ENCODE measurements around the gene CTNNA3. TPM values are rescaled to one million over a fixed set of nuclear protein-coding genes. Genes with fewer than 3 reads are reported as not detected.

Gene CTNNA3
- polyA plus RNA-seq, 1 donor from 2014 or later: 0.14 TPM

- Histone ChIP-seq H3K4me2 (ENCODE audit: low read length) (no peak overlapping the region), H2AFZ (ENCODE audit: low read depth, low read length) (no peak overlapping the region), H3F3A (ENCODE audit: insufficient read depth, low read length, poor library complexity, severe bottlenecking) (no peaks in the 10 kb centered on the region), H3K9me2 (ENCODE audit: insufficient read depth, low read length) (no peaks in the 10 kb centered on the region), H3K4me3 (ENCODE audit: low read length) (no peak overlapping the region), H3K27me3 (ENCODE audit: insufficient read depth, low read depth, low read length) (no peaks in the 10 kb centered on the region), H3K9me3 (ENCODE audit: low read length) (no peaks in the 10 kb centered on the region), H4K20me1 (ENCODE audit: insufficient read depth) (no peaks in the 10 kb centered on the region), H3K9ac (ENCODE audit: low read length) (no peak overlapping the region), H3K79me2 (replicated peaks; ENCODE audit: insufficient read depth, low read length) (no peaks in the 10 kb centered on the region), H3K27ac (ENCODE audit: low read length) (no peak overlapping the region), H3K36me3 (ENCODE audit: insufficient read depth, low read length) (no peaks in the 10 kb centered on the region)
- TF ChIP-seq EP300 (conservative IDR thresholded peaks at IDR 0.05; ENCODE audit: poor library complexity, severe bottlenecking) (no peak), CTCF (IDR thresholded peaks at IDR 0.05; ENCODE audit: poor library complexity, severe bottlenecking) (no peak), POLR2AphosphoS5 (IDR thresholded peaks at IDR 0.05) (no peak), SMC3 (conservative IDR thresholded peaks at IDR 0.05; ENCODE audit: poor library complexity) (no peak), RAD21 (conservative IDR thresholded peaks at IDR 0.05) (no peak), EZH2 (IDR thresholded peaks at IDR 0.05; ENCODE audit: borderline replicate concordance, insufficient read depth, low read length, poor library complexity, severe bottlenecking) (no peak), REST (IDR thresholded peaks at IDR 0.05; ENCODE audit: borderline replicate concordance) (no peak), TAF1 (IDR thresholded peaks at IDR 0.05; ENCODE audit: low read depth) (no peak), MXI1 (conservative IDR thresholded peaks at IDR 0.05; ENCODE audit: poor library complexity, severe bottlenecking) (no peak)
These were observed 1831.5 kb downstream of the CTNNA3 start for GRCh38 chr10:65864529-65864928.

GRCh38 chr10:65864036-65864435 is 1832.0 kb downstream of the CTNNA3 start:
- TF ChIP-seq EZH2 (IDR thresholded peaks at IDR 0.05; ENCODE audit: borderline replicate concordance, insufficient read depth, low read length, poor library complexity, severe bottlenecking) (no peak), SMC3 (conservative IDR thresholded peaks at IDR 0.05; ENCODE audit: poor library complexity) (no peak), RAD21 (conservative IDR thresholded peaks at IDR 0.05) (no peak), MXI1 (conservative IDR thresholded peaks at IDR 0.05; ENCODE audit: poor library complexity, severe bottlenecking) (no peak), TAF1 (IDR thresholded peaks at IDR 0.05; ENCODE audit: low read depth) (no peak), POLR2AphosphoS5 (IDR thresholded peaks at IDR 0.05) (no peak), REST (IDR thresholded peaks at IDR 0.05; ENCODE audit: borderline replicate concordance) (no peak), EP300 (conservative IDR thresholded peaks at IDR 0.05; ENCODE audit: poor library complexity, severe bottlenecking) (no peak), CTCF (IDR thresholded peaks at IDR 0.05; ENCODE audit: poor library complexity, severe bottlenecking) (no peak)
- Histone ChIP-seq H3K36me3 (ENCODE audit: insufficient read depth, low read length) (no peaks in the 10 kb centered on the region), H3K4me2 (ENCODE audit: low read length) (no peak overlapping the region), H3K27ac (ENCODE audit: low read length) (no peak overlapping the region), H3K4me3 (ENCODE audit: low read length) (no peak overlapping the region), H2AFZ (ENCODE audit: low read depth, low read length) (no peak overlapping the region), H3K9me3 (ENCODE audit: low read length) (no peaks in the 10 kb centered on the region), H3F3A (ENCODE audit: insufficient read depth, low read length, poor library complexity, severe bottlenecking) (no peaks in the 10 kb centered on the region), H3K9ac (ENCODE audit: low read length) (no peak overlapping the region), H3K9me2 (ENCODE audit: insufficient read depth, low read length) (no peaks in the 10 kb centered on the region), H3K27me3 (ENCODE audit: insufficient read depth, low read depth, low read length) (no peaks in the 10 kb centered on the region), H3K79me2 (replicated peaks; ENCODE audit: insufficient read depth, low read length) (no peaks in the 10 kb centered on the region), H4K20me1 (ENCODE audit: insufficient read depth) (no peaks in the 10 kb centered on the region)
